Adipose tissue (tissue), 3 donors: ENCODE results near the gene UPK3BL2. TPM values are rescaled to one million over a fixed set of nuclear protein-coding genes. Genes with fewer than 3 reads are reported as not detected.
"Not testable (repeated sequence)": the region's sequence is repeated elsewhere in the genome, so short reads cannot be mapped to it uniquely, and the experiment has no call there.

ENCODE experiments used
- H3K27ac ChIP-seq: one replicate; pipeline ENCODE4 v1.5.1; 2013; ENCODE audit warnings: low read depth, low read length
- WGBS, 3 donors: extraction: QIAGEN DNeasy Blood & Tissue Kit; methylation state at CpG; one replicate each; pipeline ENCODE4 v1.1.7; 2013; 5-methylcytosine and 5-hydroxymethylcytosine counted together
- polyA plus RNA-seq, 3 donors: library from polyadenylated mRNA; stranded (reverse); fragments of 200-250 nt; gene quantifications; one replicate each; pipeline ENCODE4 v1.2.3, GENCODE V29; 2013
- donor health status: healthy with polysubstance abuse.
- donor health status: Bipolar disorder and iron deficiency.
- donor health status: healthy.

UPK3BL2 gene
- polyA plus RNA-seq, 3 donors, result 3.6 to 9.8 (median 6.8) TPM

DNA sequence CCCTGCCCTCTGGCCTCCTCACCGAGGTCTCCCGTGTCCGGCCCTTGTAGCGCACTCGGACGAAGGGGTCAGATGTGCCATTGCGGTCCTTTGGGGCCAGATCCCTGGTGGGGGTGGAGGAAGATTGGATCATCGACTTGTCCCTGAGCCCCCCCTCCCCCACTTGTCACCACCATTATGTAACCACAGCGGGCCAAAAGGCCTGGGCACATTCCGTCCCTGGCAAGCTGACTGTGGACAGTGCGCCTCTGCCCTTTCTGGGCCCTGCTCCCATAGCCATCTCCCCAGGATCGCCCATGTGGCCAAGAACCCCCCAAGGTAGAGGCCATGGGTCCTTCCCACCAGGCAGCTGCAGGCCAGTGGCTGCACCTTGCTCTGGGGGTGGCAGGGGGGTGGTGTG, 40.4 kb downstream of the UPK3BL2 start:
- no CpG with 5 or more reads among the region's 12 CpGs for WGBS, 3 donors
- not testable (repeated sequence) for H3K27ac ChIP-seq

DNA sequence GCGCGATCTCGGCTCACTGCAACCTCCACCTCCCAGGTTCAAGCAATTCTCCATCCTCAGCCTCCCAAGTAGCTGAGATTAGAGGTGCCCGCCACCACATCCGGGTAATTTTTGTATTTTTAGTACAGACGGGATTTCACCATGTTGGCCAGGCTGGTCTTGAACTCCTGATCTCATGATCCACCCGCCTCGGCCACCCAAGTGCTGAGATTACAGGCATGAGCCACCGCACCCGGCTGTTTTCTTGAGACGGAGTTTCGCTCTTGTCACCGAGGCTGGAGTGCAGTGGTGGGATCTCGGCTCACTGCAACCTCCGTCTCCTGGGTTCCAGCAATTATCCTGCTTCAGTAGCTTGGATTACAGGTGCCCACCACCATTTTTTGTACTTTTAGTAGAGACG, 45.2 kb downstream of the UPK3BL2 start:
- H3K27ac ChIP-seq, result not testable (repeated sequence)
- 89 to 93% (median 92%) methylated on average over 8 to 11 of the region's 16 CpGs for WGBS, 3 donors

DNA sequence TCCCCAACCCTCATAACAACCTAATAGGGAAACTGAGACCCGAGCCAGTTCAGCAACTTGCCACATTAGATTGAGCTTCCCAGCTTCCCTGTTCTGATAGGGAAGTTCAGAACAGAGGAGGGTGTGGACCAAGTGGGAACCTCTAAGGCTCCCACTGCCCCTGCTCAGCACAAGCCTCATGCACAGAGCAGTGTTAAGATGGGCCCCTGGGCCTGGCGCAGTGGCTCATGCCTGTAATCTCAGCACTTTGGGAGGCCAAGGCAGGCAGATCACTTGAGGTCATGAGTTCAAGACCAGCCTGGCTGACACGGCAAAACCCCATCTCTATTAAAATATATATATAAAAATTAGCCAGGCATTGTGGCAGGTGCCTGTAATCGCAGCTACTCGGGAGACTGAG, 46.2 kb downstream of the UPK3BL2 start:
- not testable (repeated sequence) for H3K27ac ChIP-seq
- whole genome bisulfite sequencing, 3 donors, result 70 to 95% (median 85%) methylated on average over 1 of the region's 5 CpGs

DNA sequence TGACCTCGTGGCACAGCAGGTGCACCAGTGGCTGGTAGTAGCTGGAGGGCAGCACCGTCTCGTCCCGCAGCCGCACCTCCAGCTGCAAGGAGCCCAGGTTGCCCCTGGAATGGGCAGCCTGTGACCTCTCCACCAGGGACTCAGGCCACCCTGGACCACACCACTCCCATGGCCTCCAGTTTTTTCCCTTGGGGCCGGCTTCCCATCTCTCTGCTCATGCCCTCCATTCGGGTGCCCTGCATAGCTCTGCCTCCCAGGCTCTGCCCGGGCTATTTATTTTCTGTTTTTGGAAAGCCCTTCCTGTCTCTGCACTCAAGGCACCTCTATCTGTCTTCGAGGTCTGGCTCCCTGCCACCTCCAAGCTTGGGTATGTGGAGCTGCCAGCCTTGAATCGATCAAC, 46.6 kb downstream of the UPK3BL2 start:
- WGBS, 3 donors, result 49 to 83% (median 75%) methylated on average over 3 of the region's 10 CpGs
- not testable (repeated sequence) for H3K27ac ChIP-seq

DNA sequence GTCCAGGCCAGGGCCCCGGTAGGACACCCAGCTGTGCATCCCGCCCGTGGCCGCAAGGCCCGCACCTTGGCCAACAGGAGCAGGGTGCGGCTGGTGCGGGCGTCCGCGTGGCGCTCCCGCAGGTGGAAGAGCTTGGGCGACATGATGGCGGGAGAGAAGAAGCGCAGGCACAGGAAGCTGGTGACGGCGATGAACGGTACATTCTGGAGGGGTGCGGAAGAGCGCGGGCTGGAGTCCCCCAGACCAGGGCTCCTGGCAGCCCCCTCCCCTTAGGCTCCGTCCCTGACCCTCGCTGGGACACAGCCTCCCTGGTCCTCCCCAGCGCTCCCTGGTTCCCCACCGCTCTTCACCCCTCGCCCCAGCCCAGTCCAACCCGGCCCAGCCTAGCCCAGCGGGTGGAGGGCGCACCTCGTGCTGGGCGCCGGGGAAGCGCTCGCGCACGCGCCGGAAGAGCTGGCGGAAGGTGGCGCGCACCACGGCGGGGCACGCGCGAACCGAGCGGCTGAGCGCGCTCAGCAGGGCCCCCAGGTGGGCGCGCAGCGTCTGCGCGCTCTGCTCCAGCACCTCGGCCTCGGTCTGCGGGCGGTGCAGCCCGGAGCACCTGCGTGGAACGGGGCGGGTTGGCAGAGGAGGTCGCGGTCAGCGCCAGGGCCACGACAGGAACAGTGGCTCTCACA, 48.9 kb downstream of the UPK3BL2 start:
- no CpG with 5 or more reads among the region's 67 CpGs for WGBS, 3 donors
- H3K27ac ChIP-seq, result not testable (repeated sequence)

DNA sequence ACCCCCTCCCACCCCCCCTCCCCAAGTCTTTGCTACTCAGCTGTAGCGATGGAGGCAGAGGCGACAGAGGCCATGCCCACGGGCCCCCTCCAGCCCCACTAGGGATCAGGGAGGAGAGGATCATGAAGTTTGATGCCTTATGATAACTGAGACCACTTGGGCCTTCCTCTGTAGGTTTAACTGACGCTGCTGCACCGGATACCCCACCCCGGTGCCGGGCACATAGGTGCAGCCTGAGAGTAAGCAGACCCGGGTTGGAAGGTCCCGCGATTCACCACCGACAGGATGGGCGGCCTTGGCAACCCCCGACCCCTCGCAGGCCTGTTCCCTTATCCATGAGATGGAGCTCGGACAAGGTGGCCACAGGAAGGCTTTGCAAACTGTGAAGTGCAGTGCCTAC, 49.5 kb downstream of the UPK3BL2 start:
- not testable (repeated sequence) for H3K27ac ChIP-seq
- 15 to 52% (median 44%) methylated on average over 4 to 8 of the region's 15 CpGs for WGBS, 3 donors

- H3K27ac ChIP-seq, result not testable (repeated sequence)
- no CpG with 5 or more reads among the region's 33 CpGs for WGBS, 3 donors
Observed at GRCh38 chr7:102493220-102493935, 50.1 kb downstream of the UPK3BL2 start.

GRCh38 chr7:102490529-102491075, 52.9 kb downstream of the UPK3BL2 start:
- 71 to 96% (median 77%) methylated on average over 2 to 3 of the region's 12 CpGs for WGBS, 3 donors
- H3K27ac ChIP-seq, result not testable (repeated sequence)

Other genes with a start within 250 kb of the UPK3BL2 start
- under 1 TPM in 1 of 3 donors, not detected in 2; 0.16 TPM for gene SPDYE6, start 187.3 kb downstream of the UPK3BL2 start, polyA plus RNA-seq
- 10 to 100 TPM; 13.3 to 18.3 (median 16.3) TPM for gene PRKRIP1, start 147.3 kb downstream of the UPK3BL2 start, polyA plus RNA-seq
- 10 to 100 TPM in 2 of 3 donors, 1 to 10 TPM in 1; 5.4 to 17.8 (median 11.6) TPM for gene ORAI2, start 110.1 kb downstream of the UPK3BL2 start, polyA plus RNA-seq
- gene ALKBH4, start 78.8 kb downstream of the UPK3BL2 start, polyA plus RNA-seq, result 1 to 10 TPM; 4.5 to 6.8 (median 5.7) TPM
- 10 to 100 TPM in 2 of 3 donors, 1 to 10 TPM in 1; 7.6 to 15.1 (median 10.4) TPM for gene LRWD1, start 78.7 kb downstream of the UPK3BL2 start, polyA plus RNA-seq
- 10 to 100 TPM; 41.1 to 95.5 (median 82.3) TPM for gene POLR2J, start 64.8 kb downstream of the UPK3BL2 start, polyA plus RNA-seq
- 10 to 100 TPM in 2 of 3 donors, 1 to 10 TPM in 1; 9.7 to 17.1 (median 12.6) TPM for gene RASA4B, start 25.9 kb downstream of the UPK3BL2 start, polyA plus RNA-seq
- under 1 TPM in 1 of 3 donors, not detected in 2; 0.03 TPM for gene SPDYE2, start 7.5 kb upstream of the UPK3BL2 start, polyA plus RNA-seq
- gene POLR2J3, start 28.9 kb upstream of the UPK3BL2 start, polyA plus RNA-seq, result 10 to 100 TPM; 33.7 to 84.8 (median 77.0) TPM
- gene RASA4, start 73.1 kb upstream of the UPK3BL2 start, polyA plus RNA-seq, result 10 to 100 TPM; 15.1 to 37.6 (median 35.2) TPM
- gene UPK3BL1, start 99.1 kb upstream of the UPK3BL2 start, polyA plus RNA-seq, result 10 to 100 TPM; 14.3 to 47.2 (median 33.4) TPM
- not detected for gene SPDYE2B, start 106.6 kb upstream of the UPK3BL2 start, polyA plus RNA-seq
- 1 to 10 TPM; 1.1 to 2.6 (median 1.6) TPM for gene POLR2J2, start 128.0 kb upstream of the UPK3BL2 start, polyA plus RNA-seq
- gene FAM185A, start 205.3 kb upstream of the UPK3BL2 start, polyA plus RNA-seq, result 1 to 10 TPM; 2.8 to 4.3 (median 3.7) TPM